DOHH2 (cell line): ENCODE measurements around the gene LRMDA.

Source experiments
- H3F3A ChIP-seq: fragments of 200-600 bp; sonication (generic), shearing (Covaris generic); 2 replicates; pipeline ENCODE4 v1.6.0; 2016; ENCODE audit warnings: antibody characterized with exemption, mild to moderate bottlenecking; ENCODE audit not compliant: control insufficient read depth, insufficient read depth
- H3K27ac ChIP-seq: fragments of 200-600 bp; sonication (generic); 2 replicates; pipeline ENCODE4 v1.5.1; 2014; ENCODE audit warnings: low read depth, mild to moderate bottlenecking, low read length, moderate library complexity
- H3K27me3 ChIP-seq: fragments of 200-600 bp; sonication (generic); 2 replicates; pipeline ENCODE4 v1.6.1; 2014; ENCODE audit warnings: mild to moderate bottlenecking, low read length, mixed read lengths; ENCODE audit not compliant: control insufficient read depth
- H3K36me3 ChIP-seq: fragments of 200-600 bp; sonication (generic); 2 replicates; pipeline ENCODE4 v1.6.1; 2014; ENCODE audit warnings: mild to moderate bottlenecking, low read length, moderate library complexity, mixed read lengths; ENCODE audit not compliant: control insufficient read depth
- H3K4me1 ChIP-seq: fragments of 200-600 bp; sonication (generic); 2 replicates; pipeline ENCODE4 v1.6.1; 2014; ENCODE audit warnings: mild to moderate bottlenecking, low read length, mixed read lengths; ENCODE audit not compliant: control insufficient read depth
- H3K4me2 ChIP-seq: fragments of 200-600 bp; sonication (generic); 2 replicates; pipeline ENCODE4 v1.6.0; 2014; ENCODE audit warnings: mild to moderate bottlenecking, low read length, moderate library complexity
- H3K4me3 ChIP-seq: fragments of 200-600 bp; sonication (generic); 2 replicates; pipeline ENCODE4 v1.5.1; 2014; ENCODE audit warnings: mild to moderate bottlenecking, low read length, mixed read lengths
- H3K79me2 ChIP-seq: fragments of 200-600 bp; sonication (generic); 2 replicates; pipeline ENCODE4 v1.6.1; 2014; ENCODE audit warnings: mild to moderate bottlenecking, low read length, mixed read lengths; ENCODE audit not compliant: control insufficient read depth
- H3K9me2 ChIP-seq: fragments of 200-600 bp; sonication (generic); replicated peaks from 2 replicates; pipeline ENCODE4 v1.6.1; 2014; ENCODE audit warnings: mild to moderate bottlenecking, low read length, mixed read lengths; ENCODE audit not compliant: control insufficient read depth
- H3K9me3 ChIP-seq: fragments of 200-600 bp; sonication (generic); 2 replicates; pipeline ENCODE4 v1.6.1; 2014; ENCODE audit warnings: antibody characterized with exemption, low read length, mixed read lengths; ENCODE audit not compliant: control insufficient read depth, insufficient read depth
- H4K20me1 ChIP-seq: fragments of 200-600 bp; sonication (generic); 2 replicates; pipeline ENCODE4 v1.6.0; 2014; ENCODE audit warnings: low read depth, mild to moderate bottlenecking, antibody characterized with exemption, low read length, moderate library complexity; ENCODE audit not compliant: control insufficient read depth, insufficient read depth
- EZH2phosphoT487 ChIP-seq: fragments of 200-600 bp; sonication (generic); IDR thresholded peaks from 2 replicates; pipeline ENCODE4 v1.6.1; 2017; ENCODE audit warnings: borderline replicate concordance, mild to moderate bottlenecking, antibody characterized with exemption, low read length, moderate library complexity, mixed read lengths
- TF ChIP-seq, protein P1 (sequence below): fragments of 200-600 bp; sonication (generic); IDR thresholded peaks from one replicate; pipeline ENCODE4 v1.5.1; 2014; ENCODE audit warnings: antibody characterized with exemption, mild to moderate bottlenecking, low read depth, low read length; ENCODE audit not compliant: poor library complexity, severe bottlenecking

The LRMDA gene

DNA sequence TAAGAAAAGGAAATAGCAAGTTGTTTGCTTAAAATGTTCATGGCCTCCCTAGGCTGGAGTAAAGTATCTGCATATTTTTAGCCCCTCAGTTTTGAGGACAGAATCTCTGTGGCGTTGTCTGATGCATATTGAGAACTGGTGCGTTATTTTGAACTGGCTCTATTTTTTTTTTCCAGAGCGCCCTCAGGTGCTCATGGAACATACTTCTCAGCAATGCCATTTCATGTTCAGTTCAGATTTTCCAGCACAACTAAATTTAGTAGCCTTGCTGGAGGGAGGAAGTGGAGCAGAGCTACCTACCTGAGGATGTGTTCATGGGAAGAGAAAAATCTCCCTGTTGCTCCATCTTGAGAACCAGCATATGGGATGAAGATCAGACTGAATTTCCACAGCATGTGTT is 870.5 kb downstream of the LRMDA start:
- Histone ChIP-seq H3K27me3 (no peaks in the 10 kb centered on the region), H3K9me2 (no peaks in the 10 kb centered on the region), H3K4me2 (no peak overlapping the region), H3K27ac (no peak overlapping the region), H3K4me3 (no peak overlapping the region), H3K79me2 (no peaks in the 10 kb centered on the region), H3K4me1 (no peaks in the 10 kb centered on the region), H4K20me1 (no peaks in the 10 kb centered on the region), H3K9me3 (no peaks in the 10 kb centered on the region), H3K36me3 (no peaks in the 10 kb centered on the region), H3F3A (no peaks in the 10 kb centered on the region)
- TF ChIP-seq, protein P1, sequence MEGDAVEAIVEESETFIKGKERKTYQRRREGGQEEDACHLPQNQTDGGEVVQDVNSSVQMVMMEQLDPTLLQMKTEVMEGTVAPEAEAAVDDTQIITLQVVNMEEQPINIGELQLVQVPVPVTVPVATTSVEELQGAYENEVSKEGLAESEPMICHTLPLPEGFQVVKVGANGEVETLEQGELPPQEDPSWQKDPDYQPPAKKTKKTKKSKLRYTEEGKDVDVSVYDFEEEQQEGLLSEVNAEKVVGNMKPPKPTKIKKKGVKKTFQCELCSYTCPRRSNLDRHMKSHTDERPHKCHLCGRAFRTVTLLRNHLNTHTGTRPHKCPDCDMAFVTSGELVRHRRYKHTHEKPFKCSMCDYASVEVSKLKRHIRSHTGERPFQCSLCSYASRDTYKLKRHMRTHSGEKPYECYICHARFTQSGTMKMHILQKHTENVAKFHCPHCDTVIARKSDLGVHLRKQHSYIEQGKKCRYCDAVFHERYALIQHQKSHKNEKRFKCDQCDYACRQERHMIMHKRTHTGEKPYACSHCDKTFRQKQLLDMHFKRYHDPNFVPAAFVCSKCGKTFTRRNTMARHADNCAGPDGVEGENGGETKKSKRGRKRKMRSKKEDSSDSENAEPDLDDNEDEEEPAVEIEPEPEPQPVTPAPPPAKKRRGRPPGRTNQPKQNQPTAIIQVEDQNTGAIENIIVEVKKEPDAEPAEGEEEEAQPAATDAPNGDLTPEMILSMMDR, result no peak
- no peak for TF ChIP-seq EZH2phosphoT487

- Histone ChIP-seq H3K36me3 (no peaks in the 10 kb centered on the region), H3K4me2 (no peak overlapping the region)
- no peak for TF ChIP-seq EZH2phosphoT487
- TF ChIP-seq, protein P1, result no peak
Measured at GRCh38 chr10:76302481-76302880, 871.1 kb downstream of the LRMDA start.

GRCh38 chr10:76302961-76303630 is 871.7 kb downstream of the LRMDA start:
- Histone ChIP-seq H3K79me2 (no peaks in the 10 kb centered on the region), H4K20me1 (no peaks in the 10 kb centered on the region), H3K27ac (no peak overlapping the region), H3K9me2 (no peaks in the 10 kb centered on the region), H3K4me3 (no peak overlapping the region), H3K36me3 (no peaks in the 10 kb centered on the region), H3K4me2 (no peak overlapping the region), H3K27me3 (no peaks in the 10 kb centered on the region), H3F3A (no peaks in the 10 kb centered on the region), H3K4me1 (no peaks in the 10 kb centered on the region), H3K9me3 (no peaks in the 10 kb centered on the region)
- TF ChIP-seq, protein P1, result no peak
- no peak for TF ChIP-seq EZH2phosphoT487

More at GRCh38 chr10:76302481-76302880, 871.1 kb downstream of the LRMDA start:
- Histone ChIP-seq H3K27ac (no peak overlapping the region), H3K4me1 (no peaks in the 10 kb centered on the region), H3K9me2 (no peaks in the 10 kb centered on the region), H3K4me3 (no peak overlapping the region), H3K27me3 (no peaks in the 10 kb centered on the region), H3K79me2 (no peaks in the 10 kb centered on the region), H4K20me1 (no peaks in the 10 kb centered on the region), H3F3A (no peaks in the 10 kb centered on the region), H3K9me3 (no peaks in the 10 kb centered on the region)
